Middle frontal gyrus (tissue), 1 donor: ENCODE data around the gene ADPRH.
"Not testable (repeated sequence)": the region's sequence is repeated elsewhere in the genome, so short reads cannot be mapped to it uniquely, and the experiment has no call there.

Source experiments
- DNase-seq: peaks from one replicate; pipeline ENCODE4 v3.0.0-alpha.2; 2015; ENCODE audit warnings: low spot score; ENCODE audit errors: extremely low spot score

The ADPRH gene

GRCh38 chr3:119559441-119559963 lies 19.8 kb upstream of the ADPRH start, which contains the start of gene CD80:
Gene CD80, minus strand, starts transcription at chr3:119559614. Its CDS starts 1,886 bp downstream, at chr3:119557728.
- DNase-seq: no peak

GRCh38 chr3:119560160-119560559 lies 19.1 kb upstream of the ADPRH start:
- DNase-seq: no peak

DNA sequence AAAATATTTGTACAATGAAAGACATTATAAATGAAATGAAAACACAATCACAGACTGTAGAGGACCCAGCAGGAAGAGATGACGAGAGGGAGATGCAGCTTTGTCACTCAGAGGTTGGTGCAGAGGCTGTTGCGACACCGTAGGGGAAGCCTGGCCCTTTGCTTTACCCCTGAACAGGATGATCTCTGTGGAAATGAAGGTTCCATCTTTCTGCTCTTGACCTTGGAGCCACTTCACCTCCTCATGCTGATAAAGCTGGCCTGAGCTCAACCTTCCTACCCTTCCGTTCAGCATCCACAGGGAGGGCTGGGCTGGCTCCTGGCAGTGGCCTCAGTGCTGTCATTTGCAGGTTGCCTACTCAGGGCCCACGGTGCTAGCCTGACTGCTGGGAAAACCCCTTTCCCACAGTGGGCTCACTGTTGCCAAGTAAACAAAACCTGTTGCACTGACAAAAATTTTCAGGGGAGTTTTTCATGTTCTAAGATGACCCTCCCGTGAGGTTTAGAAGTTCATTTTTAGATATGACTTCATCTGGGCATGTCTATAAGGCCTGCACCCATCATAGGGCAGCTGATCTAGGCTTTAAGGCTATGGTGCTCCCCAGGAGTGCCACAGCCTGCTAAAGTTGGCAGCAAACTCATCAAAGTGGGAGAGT lies 16.9 kb upstream of the ADPRH start:
- no peak for DNase-seq

DNA sequence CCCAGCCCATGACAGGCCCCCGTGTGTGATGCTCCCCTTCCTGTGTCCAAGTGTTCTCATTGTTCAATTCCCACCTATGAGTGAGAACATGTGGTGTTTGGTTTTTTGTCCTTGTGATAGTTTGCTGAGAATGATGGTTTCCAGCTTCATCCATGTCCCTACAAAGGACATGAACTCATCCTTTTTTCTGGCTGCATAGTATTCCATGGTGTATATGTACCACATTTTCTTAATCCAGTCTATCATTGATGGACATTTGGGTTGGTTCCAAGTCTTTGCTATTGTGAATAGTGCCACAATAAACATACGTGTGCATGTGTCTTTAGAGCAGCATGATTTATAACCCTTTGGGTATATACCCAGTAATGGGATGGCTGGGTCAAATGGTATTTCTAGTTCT lies 16.0 kb upstream of the ADPRH start:
- DNase-seq: not testable (repeated sequence)

- no peak for DNase-seq
Measured at GRCh38 chr3:119569156-119569555, 10.1 kb upstream of the ADPRH start.

DNA sequence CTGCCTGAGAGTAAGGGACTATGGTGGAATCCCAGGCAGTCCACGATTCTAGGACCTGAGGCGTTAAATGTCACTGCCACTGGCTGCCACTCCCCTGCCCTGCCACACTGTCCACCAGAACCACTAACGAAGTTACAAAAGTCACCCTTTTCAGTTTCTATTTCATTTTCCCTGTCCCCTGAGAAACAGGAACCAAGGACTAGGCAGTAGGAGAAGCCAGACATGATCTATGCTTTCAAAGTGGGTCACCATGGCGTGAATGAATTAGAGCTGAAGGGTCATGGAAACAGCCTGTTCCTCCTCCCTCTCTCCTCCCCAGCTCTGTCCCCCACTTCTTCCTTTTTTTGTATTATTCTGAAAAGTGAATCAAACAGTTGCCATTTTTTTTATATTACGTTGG lies 9.1 kb upstream of the ADPRH start:
- DNase-seq: no peak

DNA sequence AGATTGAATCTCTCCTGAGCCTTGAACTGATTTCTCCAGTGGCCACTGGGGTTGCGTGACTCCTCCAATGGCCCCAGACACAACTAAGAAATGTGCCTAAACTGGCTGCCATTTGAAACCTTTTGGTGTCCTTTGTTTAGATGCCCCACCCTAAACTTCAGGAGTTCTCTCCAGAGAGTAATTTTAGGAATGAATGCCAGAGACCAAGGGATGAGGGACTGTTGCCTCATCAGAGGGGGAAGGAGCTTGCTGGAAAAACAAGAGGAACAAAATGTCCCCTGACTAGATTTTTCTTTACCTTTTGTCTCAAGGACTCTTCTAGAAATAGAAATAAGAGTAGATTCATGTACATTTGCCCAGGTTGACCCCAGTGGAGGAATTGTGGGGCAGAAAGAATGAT lies 8.1 kb upstream of the ADPRH start:
- DNase-seq: no peak

- DNase-seq: no peak
Measured at GRCh38 chr3:119571688-119572087, 7.6 kb upstream of the ADPRH start.

DNA sequence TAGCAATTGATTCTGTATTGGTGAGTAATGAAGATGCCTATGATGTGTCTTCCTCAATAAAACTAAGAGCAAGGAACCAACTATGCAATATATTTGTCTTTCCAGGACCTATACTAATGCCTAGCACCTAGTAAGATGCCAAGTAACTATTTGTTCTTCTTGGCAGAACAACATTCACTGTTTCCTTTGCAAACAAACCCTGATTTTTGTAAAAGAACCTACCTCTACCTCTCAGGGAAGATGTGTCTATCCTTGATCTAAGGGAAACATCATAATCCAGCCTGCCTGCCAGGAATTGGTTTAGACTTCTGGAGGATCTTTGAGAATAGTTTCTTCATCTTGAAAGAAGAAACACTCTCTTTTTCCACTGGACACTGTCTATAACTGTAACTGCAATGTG lies 3.8 kb upstream of the ADPRH start:
- DNase-seq: no peak

DNA sequence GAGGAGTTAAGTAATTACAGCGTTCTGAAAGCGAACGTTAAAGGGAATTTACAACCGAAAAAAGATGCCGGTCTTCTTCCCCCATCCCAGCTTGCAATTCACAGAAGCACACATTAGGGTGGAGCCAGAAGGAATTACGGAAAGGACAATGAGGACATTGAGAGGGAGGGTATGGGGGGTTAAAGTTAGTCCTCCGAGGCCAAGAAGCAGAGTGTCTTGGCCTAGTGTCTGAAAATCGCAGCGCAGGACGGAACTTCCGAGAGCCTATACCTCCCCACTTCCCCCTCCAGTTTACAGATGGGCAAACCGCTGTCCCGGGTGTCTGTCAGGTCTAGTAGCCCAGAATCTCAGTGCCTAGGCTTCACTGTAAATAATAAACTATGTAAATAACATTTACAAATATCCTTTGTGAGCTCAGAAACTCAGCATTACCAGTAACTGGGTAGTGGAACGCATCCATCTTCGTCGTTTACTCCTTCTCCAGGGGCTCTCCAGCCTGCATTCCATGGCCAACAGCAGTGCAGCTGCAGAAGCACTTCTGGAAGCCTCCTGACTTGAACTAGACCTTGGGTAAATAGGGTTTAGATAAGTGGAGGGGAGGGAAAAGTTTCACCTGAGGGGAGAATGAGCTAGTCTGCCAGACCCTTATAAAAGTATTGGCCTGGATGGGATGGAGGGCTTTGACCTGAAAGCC lies 922 bp downstream of the ADPRH start:
- no peak for DNase-seq

DNA sequence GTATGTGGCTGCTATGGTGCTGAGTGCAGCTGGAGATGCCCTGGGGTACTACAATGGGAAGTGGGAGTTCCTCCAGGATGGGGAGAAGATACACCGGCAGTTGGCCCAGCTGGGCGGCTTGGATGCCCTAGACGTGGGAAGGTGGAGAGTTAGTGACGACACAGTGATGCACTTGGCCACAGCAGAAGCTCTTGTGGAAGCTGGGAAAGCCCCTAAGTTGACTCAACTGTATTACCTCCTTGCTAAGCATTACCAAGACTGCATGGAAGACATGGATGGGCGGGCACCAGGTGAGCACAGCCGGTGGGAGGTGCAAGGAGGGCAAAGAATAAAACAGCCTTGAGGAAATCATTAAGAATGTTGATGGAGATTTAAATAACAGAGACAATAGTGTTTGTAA lies 2.9 kb downstream of the ADPRH start:
- DNase-seq: no peak

GRCh38 chr3:119585208-119585607 lies 5.9 kb downstream of the ADPRH start:
- DNase-seq: no peak

DNA sequence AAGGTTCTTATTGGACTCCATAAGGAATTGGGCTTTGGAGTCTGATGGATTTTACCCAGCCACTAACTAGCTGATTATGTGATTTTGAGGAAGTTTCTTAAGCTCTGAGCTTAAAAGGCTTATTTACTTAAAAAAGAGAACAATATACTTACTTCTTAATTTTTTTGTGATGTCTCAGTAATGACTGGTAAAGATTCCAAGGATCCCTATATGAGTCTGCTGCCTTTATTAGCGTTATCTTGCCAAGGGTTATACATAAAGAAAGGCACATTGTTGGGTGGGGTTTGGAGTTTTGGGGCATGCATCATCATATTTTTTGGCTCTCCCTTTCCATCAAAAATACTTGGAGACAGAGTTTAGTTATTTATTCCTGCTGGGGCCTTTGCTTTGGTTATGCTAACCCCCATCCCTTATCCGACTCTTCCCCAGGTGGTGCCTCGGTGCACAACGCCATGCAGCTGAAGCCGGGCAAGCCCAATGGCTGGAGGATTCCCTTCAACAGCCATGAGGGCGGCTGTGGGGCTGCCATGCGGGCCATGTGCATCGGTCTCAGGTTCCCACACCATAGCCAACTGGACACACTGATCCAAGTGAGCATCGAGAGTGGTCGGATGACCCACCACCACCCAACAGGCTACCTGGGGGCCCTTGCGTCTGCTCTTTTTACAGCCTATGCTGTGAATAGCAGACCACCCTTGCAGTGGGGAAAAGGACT lies 6.7 kb downstream of the ADPRH start:
- DNase-seq: no peak

GRCh38 chr3:119586733-119587172 lies 7.5 kb downstream of the ADPRH start:
- no peak for DNase-seq

DNA sequence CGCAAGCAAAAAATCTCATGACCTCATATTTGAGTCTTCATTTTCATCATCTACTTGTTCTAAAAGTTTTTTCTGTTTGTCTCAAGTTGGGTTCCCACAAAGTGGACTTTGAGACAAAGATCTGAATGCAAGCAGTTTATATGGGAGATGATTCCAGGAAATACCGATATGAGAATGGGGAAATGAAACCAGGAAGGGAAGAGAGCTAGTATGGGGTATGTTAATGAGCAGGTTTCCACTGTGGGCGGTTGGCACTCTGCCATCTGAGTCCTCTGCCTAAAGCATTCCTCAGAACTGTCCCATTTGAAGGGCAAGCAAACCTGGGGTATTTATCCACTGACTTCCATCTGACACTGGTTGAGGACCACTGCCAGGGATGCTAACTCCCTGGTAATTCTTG lies 8.8 kb downstream of the ADPRH start:
- DNase-seq: no peak

- no peak for DNase-seq
Measured at GRCh38 chr3:119589102-119589773, 9.9 kb downstream of the ADPRH start.

GRCh38 chr3:119590706-119591105 lies 11.4 kb downstream of the ADPRH start:
- no peak for DNase-seq

GRCh38 chr3:119592861-119593260 lies 13.6 kb downstream of the ADPRH start:
- no peak for DNase-seq

DNA sequence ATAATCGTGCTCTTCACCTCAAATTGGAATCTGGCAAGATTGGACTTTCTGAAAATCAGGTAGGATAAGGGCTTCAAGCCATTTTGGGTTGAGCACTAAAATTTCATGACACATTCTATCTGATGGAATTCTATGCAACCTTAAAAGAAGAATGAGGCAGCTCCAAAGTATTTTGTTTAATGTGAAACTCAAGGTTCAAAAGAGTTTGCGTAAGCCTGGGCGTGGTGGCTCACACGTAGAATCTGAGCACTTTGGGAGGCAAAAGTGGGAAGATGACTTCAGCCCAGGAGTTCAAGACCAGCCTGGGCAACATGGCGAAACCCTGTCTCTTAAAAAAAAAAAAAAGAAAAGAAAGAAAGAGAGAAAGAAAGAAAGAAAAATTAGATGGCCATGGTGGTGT lies 14.8 kb downstream of the ADPRH start:
- no peak for DNase-seq

GRCh38 chr3:119594929-119595328 lies 15.6 kb downstream of the ADPRH start:
- DNase-seq: not testable (repeated sequence)

- DNase-seq: no peak
Measured at GRCh38 chr3:119595639-119596334, 16.5 kb downstream of the ADPRH start.
